HG03575 (cell line): ENCODE results near the gene BRDT.

Experiments
- ATAC-seq: cut with Tn5 transposase; IDR thresholded peaks from one replicate; pipeline ENCODE4 v1.9.1; 2021; ENCODE audit not compliant: unreplicated experiment, insufficient number of reproducible peaks, low FRiP score; ENCODE audit errors: extremely low read depth

The BRDT gene

DNA sequence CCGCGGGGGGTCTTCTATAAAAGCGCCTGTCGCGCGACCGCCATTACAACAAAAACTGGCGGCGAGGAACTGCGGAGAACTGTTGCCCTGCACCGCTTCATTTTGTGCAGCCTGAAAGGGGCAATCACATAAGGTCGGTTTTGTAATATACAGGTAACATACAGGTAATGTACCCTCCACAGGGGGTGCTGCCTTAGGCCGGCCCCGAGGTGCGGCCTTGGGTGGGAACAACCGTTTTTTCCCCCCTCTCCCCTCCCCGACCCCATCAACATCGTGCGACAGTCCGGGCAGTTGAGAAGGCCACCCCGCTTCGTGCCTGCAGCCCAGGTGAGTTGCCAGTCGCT is at the start of gene BRDT:
Gene BRDT (plus strand): TSS at position 46 of the 344 bp plus-strand sequence. CDS start 13,354 bp downstream, outside the sequence.
- ATAC-seq = no peak

DNA sequence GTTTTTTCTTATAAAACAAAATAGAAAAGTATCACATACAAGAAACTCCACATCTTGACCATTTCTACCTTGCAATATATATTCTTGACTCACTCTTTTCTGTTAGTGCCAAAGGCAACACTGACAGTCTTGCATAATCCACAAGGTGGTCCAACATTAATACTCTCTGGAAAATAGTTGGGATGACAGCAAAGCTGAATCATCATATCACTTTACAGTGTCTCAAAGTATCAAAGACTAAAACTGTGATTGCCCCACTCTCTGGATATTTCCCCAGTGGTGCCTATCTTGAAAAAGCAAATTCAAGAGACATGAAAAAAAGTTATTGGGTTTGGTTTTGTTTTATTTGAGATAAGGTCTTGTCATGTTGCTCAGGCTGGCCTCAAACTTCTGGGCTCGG is 48.6 kb upstream of the BRDT start:
- ATAC-seq = no peak

DNA sequence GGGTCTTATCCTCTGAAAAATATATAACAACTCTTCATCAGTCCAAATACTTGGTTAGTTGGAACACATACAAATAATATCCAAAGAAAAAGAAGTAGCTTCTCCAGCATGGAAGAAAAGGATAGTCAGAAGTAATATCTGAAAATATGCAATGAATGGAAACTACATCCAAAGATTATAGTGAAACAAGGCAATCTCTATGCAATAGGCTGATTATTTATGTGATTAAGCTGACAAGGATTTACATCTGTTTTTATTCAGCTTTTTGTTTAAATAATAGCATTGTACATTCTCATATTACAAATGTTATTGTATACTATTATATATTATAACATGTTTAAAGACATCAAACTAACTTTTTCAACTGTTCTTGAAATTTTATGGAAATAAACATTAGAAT is 48.0 kb upstream of the BRDT start:
- no peak for ATAC-seq

DNA sequence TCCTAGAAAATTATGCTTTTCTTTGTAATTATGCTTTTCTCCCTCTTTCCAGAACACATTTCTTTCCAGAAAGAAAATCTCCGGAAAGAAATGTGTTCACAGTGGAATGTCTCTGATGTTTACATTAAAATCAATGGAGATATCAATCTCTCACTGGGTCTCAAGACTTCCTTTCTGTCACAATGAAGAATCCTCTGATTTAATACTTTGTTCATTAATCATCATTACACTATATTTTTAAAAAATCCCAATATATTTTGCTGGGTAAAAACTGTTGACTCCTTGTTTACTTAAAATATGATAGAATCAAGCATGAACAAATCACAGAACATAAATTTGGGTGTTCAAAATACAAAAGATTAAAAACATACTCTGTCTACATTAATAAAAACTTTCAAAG is 36.9 kb upstream of the BRDT start:
- ATAC-seq = no peak

DNA sequence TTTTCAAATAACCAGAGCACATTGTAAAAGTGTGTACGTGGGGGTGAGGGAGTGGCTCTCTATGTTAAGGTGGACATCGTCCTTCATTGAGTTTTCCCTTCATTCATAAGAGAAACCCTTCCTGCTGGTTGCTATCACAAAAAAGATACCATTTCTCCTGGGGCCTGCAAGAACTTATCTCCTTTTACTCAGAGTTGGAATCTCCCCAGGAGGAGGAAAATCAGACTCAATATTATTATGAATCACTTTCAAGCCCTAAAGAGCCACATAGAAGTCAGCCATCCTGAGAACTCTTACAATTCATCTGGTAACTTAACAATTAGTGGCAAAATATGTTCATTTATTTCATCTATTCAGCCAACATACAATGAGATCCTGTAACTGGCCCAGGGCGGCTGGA is 36.2 kb upstream of the BRDT start:
- no peak for ATAC-seq

DNA sequence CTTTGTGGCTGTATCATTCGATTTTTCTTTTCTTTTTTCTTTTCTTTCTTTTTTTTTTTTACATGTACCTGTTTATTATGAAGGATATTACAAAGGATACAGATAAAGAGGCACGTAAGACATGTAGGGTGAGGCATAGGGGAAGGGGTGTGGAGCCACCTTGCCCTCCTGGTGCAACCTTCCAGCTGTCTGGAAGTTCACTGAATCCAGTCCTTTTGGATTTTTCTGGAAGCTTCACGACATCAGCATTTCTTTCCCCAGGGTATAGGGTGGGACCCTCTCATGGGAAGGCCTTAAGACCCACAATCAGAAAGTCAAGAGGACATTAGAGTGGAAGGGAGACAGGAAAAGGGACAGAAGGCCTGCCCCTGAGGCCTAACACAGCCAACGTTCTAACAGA is 33.2 kb upstream of the BRDT start:
- no peak for ATAC-seq

DNA sequence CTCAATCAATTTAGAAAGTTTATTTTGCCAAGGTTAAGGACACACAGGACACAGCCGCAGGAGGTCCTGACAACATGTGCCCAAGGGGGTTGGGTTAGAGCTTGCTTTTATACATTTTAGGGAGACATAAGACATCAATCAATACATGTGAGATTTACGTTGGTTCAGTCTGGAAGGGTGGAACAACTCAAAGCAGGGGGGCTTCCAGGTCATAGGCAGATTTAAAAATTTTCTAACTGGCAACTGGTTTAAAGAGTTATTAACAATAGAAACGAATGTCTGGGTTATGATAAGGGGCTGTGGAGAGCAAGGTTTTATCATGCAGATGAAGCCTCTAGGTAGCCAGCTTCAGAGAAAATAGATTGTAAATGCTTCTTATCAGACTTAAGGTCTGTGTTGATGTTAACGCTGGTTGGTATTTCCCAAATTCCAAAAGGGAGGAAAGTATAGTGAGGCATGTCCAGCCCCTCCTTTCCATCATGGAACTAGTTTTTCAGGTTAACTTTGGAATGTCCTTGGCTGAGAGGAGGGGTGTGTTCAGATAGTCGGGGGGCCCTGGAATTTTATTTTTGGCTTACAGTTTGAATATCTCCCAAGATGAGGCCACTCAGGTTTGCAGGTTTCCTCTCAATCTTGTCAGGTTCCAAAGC is 32.3 kb upstream of the BRDT start:
- no peak for ATAC-seq

DNA sequence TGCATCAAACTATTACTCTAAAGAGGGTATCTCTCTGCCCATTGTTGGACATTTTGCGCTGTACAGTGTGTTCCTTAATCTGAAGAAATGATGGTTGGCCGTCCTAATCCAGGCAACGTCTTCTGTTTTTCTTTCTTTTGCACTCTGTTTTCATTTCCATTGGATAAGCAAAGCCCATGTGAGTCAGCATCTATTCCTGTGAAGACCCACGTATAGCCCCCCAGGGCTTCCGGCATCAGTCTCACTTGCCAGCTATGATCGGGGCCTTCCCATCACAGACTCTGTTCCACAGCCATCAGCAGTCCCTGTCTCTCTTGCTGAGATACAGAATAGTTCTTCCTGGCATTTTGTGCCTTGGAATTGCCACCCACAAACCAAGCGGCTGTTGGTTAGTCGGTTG is 29.2 kb upstream of the BRDT start:
- ATAC-seq = no peak

DNA sequence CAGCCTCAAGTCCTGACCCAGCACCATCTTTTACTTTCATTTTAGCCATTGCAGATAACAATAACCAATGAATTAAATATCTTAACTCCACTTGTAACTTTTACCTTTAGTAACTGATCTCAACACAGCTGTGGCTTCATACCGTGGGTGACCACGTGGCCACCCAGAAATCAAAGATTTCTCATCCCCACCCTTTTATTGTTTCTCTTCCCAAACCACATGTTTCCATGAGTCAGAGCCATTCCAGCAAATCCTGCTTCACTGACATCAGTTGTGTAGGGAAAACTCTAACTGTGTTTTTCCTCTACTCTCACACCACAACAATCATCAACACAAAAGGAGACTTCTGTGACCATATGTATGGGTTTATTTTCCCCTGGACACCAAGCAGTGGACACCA is 25.1 kb upstream of the BRDT start:
- ATAC-seq = no peak

DNA sequence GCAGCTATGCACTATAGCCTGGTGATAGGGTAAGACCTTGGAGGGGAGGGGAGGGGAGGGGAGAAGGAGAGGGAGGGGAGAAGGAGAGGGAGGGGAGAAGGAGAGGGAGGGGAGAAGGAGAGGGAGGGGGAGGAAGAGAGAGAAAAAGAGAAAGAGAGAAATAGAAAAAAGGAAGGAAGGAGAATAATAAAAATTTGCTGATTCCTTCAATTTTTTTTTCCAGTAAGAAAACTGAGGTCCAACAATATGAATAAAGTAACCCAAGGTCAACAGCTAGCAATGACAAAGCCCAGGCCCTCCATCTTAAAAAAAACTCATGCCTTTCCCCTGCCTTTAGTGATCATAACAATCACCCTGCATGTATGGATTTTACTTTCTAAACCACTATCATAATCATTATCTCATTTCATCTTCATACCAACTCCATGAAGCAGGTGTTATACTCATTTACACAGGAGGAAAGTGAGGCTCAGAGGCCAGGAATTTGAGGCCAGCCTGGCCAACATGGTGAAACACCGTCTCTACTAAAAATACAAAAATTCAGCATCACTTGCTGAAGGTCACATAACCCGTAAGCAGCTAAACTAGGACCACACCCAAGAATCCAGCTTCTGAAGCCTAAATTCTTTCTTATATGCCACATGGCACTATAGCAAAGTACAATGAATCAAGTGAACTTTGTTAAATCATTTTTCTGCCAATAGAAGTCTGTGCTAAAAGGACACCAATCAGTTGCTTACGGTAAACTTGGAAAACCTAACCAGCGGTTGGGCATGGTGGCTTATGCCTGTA is 23.4 kb upstream of the BRDT start:
- ATAC-seq = no peak

DNA sequence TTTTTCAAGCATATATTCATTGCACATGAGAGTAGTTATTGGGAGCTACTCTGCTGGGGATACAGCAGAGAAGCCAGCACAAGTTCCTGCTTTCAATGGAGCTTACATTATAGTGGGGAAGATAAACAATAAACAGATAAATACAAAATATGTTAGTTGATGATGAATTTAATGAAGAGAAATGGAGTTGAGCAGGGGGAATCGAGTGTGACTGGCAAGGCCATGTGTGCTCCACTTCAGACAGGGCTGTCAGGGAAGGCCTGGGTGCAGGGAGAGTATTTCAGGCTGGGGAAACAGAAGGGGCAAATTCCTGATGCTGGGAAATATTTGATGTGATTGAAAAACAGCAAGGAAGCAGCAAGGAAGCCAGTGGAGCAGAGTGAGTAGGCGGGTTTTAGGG is 21.2 kb upstream of the BRDT start:
- no peak for ATAC-seq

DNA sequence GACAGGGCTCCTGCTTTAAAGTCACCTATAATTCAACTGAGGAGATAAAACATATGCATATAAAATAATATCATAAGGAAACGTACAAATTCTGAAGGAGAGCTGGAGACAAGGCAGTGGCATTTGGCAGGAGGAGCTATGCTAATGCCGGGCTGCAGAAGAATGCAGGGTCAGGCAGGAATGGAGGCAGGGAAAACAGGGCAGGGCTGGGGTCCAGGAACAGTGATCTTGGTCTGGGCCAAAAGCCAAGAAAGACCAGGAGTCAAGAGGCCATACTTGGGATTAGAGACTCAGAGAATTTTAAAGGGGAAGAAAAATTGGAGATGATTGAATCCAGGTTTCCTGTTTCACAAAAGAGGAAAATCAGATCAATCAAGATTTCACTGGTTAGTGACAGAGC is 20.0 kb upstream of the BRDT start:
- ATAC-seq = no peak

DNA sequence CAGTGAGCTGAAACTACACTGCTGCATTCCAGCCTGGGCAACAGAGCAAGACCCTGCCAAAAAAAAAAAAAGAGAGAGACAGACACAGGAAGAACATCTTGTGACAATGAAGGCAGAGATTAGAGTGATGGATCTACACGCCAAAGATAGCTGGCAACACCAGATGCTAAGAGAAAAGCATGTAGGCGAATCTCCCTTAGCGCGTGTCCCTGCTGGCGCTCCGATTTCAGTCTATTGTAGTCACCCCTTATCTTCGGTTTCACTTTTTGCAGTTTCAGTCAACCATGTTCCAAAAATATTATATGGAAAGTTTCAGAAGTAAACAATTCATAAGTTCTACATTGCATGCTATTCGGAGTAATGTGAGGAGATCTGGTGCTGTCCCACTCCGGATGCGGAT is 11.6 kb upstream of the BRDT start:
- no peak for ATAC-seq

DNA sequence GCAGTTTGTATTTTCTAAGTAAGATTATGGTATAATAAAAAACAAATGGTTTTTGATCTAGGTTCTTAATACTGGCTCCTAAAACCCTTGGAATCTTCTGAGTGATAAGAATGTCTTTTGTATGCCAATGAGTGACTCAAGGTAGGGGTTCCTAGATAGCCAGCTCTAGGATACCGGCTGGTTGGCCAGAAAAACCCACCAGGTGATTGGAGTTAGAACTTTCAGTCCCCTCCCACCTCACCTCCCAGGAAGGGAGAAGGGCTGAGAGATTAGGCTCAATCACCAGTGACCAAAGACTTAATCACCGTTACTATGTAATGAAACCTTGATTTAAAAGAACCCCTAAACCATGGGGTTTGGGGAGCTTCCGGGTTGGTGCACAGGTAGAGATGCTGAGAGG is 8.7 kb upstream of the BRDT start:
- no peak for ATAC-seq

DNA sequence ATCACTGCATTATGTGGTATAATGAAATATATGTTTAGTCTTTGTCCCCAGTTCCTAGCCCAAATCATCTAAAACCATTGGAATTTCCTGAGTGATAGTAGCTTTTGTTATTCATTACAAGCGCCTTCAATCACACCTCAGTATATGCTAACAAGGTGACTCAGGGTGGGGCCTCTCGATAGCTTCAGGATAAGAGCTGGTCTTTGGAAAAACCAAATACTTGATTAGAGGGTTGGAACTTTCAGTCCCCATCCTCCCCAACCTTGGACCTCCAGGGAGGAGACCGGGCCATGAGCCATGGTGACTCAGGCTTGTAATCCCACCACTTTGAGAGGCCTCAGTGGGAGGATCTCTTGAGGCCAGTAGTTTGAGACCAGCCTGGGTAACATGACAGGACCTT is 5.1 kb upstream of the BRDT start:
- ATAC-seq = no peak

DNA sequence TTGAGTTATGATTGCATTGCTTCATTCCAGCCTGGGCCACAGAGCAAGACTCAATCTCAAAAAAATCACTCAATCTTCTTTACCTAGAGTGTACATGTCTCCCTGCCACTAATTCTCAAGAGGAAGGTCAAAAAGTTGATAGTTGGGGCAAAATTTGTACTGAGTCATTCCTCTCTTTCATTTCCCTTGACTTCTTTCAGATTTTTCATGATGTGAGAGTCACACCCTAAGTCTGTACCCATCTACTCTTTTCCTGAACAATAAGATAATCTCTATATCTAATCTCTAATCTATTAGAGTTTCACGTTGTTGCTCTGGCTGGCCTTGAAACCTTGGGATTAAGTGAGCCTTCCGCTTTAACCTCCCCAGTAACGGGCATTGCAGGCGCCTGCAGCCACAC is 1.1 kb upstream of the BRDT start:
- ATAC-seq = no peak

DNA sequence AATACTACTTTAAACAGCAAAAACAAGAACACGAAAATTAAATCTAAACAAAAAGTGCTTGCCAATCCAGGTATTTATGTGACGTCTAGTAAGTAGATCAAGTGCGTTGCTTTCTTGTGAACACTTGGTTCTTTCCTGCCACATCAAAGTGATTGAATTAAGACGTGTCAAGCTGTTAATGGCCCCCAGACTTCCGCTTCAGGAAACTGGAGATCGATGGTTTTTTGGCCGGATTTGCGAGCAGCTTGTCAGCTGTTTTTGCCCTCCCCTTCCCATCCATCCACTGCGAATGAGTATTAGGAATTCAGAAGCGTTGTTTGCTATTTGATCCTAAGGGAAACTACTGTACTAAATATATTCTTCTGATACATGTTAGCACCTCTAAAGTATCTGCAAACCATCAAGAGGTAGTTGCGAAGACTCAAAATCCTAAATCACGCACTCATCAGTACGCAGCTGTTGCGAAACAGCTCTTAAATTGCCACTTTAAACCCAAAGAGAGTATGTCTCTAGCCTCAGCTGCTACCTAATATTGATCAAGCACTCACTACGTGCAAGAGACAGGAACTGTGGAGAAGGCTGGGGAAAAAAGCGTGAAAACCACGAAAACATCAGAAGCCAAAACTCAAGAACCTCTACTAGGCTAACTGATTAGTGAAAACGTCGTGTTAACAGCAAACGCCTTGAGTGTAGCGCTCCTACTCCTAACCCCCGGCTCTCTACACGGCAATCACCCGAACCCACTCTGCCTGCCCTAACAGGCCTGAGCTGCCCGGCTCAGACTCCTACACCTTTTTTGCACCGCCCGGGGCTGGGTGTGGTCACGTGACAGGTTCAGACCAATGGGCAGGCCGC is 473 bp upstream of the BRDT start:
- ATAC-seq = no peak

DNA sequence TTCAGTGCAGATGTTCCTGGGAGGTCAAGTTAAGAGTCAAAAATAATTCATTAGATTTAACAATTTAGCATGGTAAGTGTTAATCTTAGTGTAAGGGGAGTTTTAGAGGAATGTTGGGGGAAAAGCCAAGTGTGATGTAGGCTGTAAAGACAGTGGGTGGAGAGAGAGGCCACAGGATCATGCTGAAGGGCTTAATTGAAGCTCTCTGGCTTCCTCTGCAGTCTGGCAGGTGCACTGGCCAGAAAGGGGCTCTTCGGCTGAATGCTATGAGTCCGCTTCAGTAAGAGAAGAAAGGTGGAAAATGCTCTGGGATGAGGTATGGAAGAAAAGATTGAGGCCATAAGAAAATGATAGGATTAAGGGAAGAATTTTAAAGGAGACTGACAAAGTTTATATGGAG is 3.0 kb downstream of the BRDT start:
- ATAC-seq = no peak

DNA sequence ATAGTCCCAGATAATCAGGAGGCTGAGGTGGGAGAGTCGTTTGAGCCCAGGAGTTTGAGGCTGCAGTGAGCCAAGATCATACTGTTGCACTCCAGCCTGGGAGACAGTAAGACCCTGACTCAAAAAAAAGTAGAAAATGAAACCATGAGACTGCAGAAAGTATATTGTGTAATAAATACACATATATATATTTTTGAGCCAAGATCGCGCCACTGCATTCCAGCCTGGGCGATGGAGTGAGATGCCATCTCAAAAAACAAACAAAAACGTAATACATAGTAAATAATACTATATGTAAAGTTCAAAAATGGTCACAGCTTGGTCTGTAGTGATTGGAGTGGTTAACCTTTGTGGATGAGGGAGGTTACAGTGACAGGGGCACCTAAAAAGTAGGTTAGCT is 9.7 kb downstream of the BRDT start:
- no peak for ATAC-seq

DNA sequence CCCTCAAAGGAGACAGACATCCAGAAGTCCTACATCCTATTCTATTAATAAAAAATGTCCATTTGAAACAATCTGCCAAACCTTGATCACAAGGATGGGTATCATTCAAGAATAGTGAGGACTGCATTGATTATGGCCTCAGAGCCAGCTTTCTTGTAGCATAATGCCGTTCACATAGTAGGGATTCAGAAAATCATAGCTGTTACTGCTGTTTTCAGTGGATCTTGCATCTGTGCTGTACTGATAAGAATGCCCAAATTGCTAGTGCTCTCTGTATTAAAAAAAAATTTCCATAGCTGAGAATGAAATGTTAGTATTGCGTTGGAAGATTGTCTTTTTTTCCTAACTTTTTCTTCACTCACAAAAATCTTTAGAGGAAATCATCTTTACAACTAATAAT is 19.1 kb downstream of the BRDT start:
- no peak for ATAC-seq
